ENCODE data around the gene VRK2.
"Not testable (repeated sequence)": the region's sequence is repeated elsewhere in the genome, so short reads cannot be mapped to it uniquely, and the experiment has no call there.

DNA sequence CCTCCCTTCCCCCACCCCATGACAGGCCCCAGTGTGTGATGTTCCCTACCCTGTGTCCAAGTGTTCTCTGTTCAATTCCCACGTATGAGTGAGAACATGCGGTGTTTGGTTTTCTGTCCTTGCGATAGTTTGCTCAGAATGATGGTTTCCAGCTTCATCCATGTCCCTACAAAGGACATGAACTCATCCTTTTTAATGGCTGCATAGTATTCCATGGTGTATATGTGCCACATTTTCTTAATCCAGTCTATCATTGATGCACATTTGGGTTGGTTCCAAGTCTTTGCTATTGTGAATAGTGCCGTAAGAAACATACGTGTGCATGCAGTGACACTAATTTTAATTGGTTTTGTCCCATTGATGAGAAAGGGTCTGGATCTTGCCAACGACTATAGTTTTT is 99.2 kb downstream of the VRK2 start:
- TF ChIP-seq, protein P1, sequence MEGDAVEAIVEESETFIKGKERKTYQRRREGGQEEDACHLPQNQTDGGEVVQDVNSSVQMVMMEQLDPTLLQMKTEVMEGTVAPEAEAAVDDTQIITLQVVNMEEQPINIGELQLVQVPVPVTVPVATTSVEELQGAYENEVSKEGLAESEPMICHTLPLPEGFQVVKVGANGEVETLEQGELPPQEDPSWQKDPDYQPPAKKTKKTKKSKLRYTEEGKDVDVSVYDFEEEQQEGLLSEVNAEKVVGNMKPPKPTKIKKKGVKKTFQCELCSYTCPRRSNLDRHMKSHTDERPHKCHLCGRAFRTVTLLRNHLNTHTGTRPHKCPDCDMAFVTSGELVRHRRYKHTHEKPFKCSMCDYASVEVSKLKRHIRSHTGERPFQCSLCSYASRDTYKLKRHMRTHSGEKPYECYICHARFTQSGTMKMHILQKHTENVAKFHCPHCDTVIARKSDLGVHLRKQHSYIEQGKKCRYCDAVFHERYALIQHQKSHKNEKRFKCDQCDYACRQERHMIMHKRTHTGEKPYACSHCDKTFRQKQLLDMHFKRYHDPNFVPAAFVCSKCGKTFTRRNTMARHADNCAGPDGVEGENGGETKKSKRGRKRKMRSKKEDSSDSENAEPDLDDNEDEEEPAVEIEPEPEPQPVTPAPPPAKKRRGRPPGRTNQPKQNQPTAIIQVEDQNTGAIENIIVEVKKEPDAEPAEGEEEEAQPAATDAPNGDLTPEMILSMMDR (IDR thresholded peaks at IDR 0.05), result not testable (repeated sequence)
- not testable (repeated sequence) for TF ChIP-seq POLR2AphosphoS5 (IDR thresholded peaks at IDR 0.05)
